GM12878 (cell line): ENCODE data around the gene TNRC18. TPM values are rescaled to one million over a fixed set of nuclear protein-coding genes. Genes with fewer than 3 reads are reported as not detected.

Source experiments
- ATAC-seq: fragments of 200-7000 bp; cut with Tn5 transposase; 3 replicates; pipeline ENCODE4 v1.9.1; 2020; ENCODE audit warnings: mild to moderate bottlenecking, moderate library complexity
- BruUV-seq: library from RNA; stranded (reverse); fragments of 400-500 nt; replicated peaks from 2 replicates; lab custom pipeline; 2021; lab: Mats Ljungman, UMichigan
- CTCF ChIA-PET: fragments of 300-600 bp; sonication (Branson Sonifier 250); formaldehyde crosslinking; extraction: SDS; loops from one replicate; lab custom pipeline; 2021; ENCODE audit warnings: inconsistent platforms; lab: Yijun Ruan, JAX
- POLR2A ChIA-PET: fragments of 350-600 bp; formaldehyde crosslinking; extraction: SDS; loops from one replicate; lab custom pipeline; 2021; ENCODE audit warnings: inconsistent platforms; lab: Charles Lee
- RAD21 ChIA-PET: fragments of 300-600 bp; sonication (Branson Sonifier 250); formaldehyde crosslinking; loops from one replicate; lab custom pipeline; 2023; ENCODE audit warnings: antibody characterized with exemption; ENCODE audit not compliant: unreplicated experiment; lab: Charles Lee
- SMC1A ChIA-PET: fragments of 300-600 bp; sonication (Branson Sonifier 250); formaldehyde crosslinking; loops from one replicate; lab custom pipeline; 2023; ENCODE audit not compliant: unreplicated experiment, uncharacterized antibody; lab: Charles Lee
- DNase-seq: peaks from one replicate; pipeline ENCODE4 v3.0.0-alpha.2; 2011; ENCODE audit warnings: low read depth, low spot score
- FAIRE-seq: peaks from 3 replicates; lab custom pipeline; 2011; peaks lifted over from hg19 to GRCh38; lab: Jason Lieb, UNC
- H2AFZ ChIP-seq: 2 replicates; pipeline ENCODE4 v1.6.0; 2011; ENCODE audit warnings: low read depth, low read length, control low read depth; ENCODE audit not compliant: control insufficient read depth
- H3K27ac ChIP-seq: 2 replicates; pipeline ENCODE4 v1.5.1; 2011; ENCODE audit warnings: control low read depth; ENCODE audit not compliant: control insufficient read depth, insufficient read depth
- H3K27me3 ChIP-seq, 2 experiments: replicated peaks in 1 of 2; 2 replicates each; pipeline versions ENCODE4 v1.6.0 to v1.6.1; 2011; ENCODE audit warnings: low read length in 1 of 2; ENCODE audit not compliant: control insufficient read depth in 2 of 2, insufficient read depth in 2 of 2
- H3K36me3 ChIP-seq, 2 experiments: 2 replicates each; pipeline ENCODE4 v1.5.1; 2011; ENCODE audit warnings: low read length in 1 of 2; ENCODE audit not compliant: control insufficient read depth in 2 of 2, insufficient read depth in 2 of 2
- H3K4me1 ChIP-seq: 2 replicates; pipeline ENCODE4 v1.6.1; 2011; ENCODE audit warnings: mild to moderate bottlenecking, low read length, moderate library complexity, mixed read lengths; ENCODE audit not compliant: control insufficient read depth, insufficient read depth
- H3K4me2 ChIP-seq: 2 replicates; pipeline ENCODE4 v1.6.0; 2011; ENCODE audit warnings: control low read depth; ENCODE audit not compliant: control insufficient read depth, insufficient read depth
- H3K4me3 ChIP-seq: fragments of 200-600 bp; sonication (generic); 2 replicates; pipeline ENCODE4 v1.5.1; 2016
- H3K79me2 ChIP-seq: 2 replicates; pipeline ENCODE4 v1.6.0; 2011; ENCODE audit warnings: low read length; ENCODE audit not compliant: control insufficient read depth, insufficient read depth
- H3K9ac ChIP-seq: 2 replicates; pipeline ENCODE4 v1.8.0; 2011; ENCODE audit warnings: low read length, control low read depth, mixed read lengths; ENCODE audit not compliant: control insufficient read depth, insufficient read depth
- H3K9me3 ChIP-seq: replicated peaks from 3 replicates; pipeline ENCODE4 v1.5.1; 2011; ENCODE audit warnings: mild to moderate bottlenecking, low read length; ENCODE audit not compliant: control insufficient read depth, insufficient read depth
- H4K20me1 ChIP-seq: 2 replicates; pipeline ENCODE4 v1.6.0; 2011; ENCODE audit not compliant: control insufficient read depth, insufficient read depth
- BCLAF1 ChIP-seq: fragments of 450-650 bp; IDR thresholded peaks from 2 replicates; pipeline ENCODE4 v1.6.1; 2017; ENCODE audit warnings: antibody characterized with exemption, mild to moderate bottlenecking, moderate library complexity
- IKZF2 ChIP-seq, 2 experiments: fragments of 450-650 bp; IDR thresholded peaks; 2 replicates each; pipeline ENCODE4 v1.6.1; 2017; ENCODE audit warnings: mild to moderate bottlenecking in 2 of 2, moderate library complexity in 2 of 2
- MEF2A ChIP-seq: IDR thresholded peaks from 2 replicates; pipeline ENCODE4 v1.6.1; 2011; ENCODE audit warnings: low read depth, mild to moderate bottlenecking, low read length, moderate library complexity; ENCODE audit not compliant: insufficient read depth
- NR2C2 ChIP-seq: IDR thresholded peaks from 2 replicates; pipeline ENCODE4 v1.6.1; 2011; ENCODE audit warnings: borderline replicate concordance, low read depth; ENCODE audit not compliant: control insufficient read depth, insufficient read length
- POU2F2 ChIP-seq: IDR thresholded peaks from 3 replicates; pipeline ENCODE4 v1.6.1; 2011; ENCODE audit warnings: low read depth, mild to moderate bottlenecking, low read length, borderline replicate concordance
- ZNF217 ChIP-seq: fragments of 450-650 bp; IDR thresholded peaks from 2 replicates; pipeline ENCODE4 v1.6.1; 2017; ENCODE audit warnings: antibody characterized with exemption, mild to moderate bottlenecking
- WGBS: methylation state at CpG from one replicate; pipeline ENCODE4 v1.1.6; 2016; ENCODE audit warnings: low lambda C conversion rate; ENCODE audit not compliant: insufficient replicate concordance, insufficient coverage; ENCODE audit errors: missing lambda C conversion rate; 5-methylcytosine and 5-hydroxymethylcytosine counted together
- in situ Hi-C: fragments of 300-500 bp; cut with MboI; formaldehyde crosslinking; loops from 9 replicates; pipeline ENCODE4 v1.14.3; 2018; ENCODE audit warnings: mixed read lengths
- intact Hi-C: fragments of 100-400 bp; cut with micrococcal nuclease; formaldehyde crosslinking; loops from one replicate; pipeline ENCODE4 v1.14.2; 2022; ENCODE audit not compliant: unreplicated experiment
- polyA plus RNA-seq, 11 experiments: library from polyadenylated mRNA; depleted of rRNA in 4 of 11; unstranded in 6 of 11; stranded (reverse) in 5 of 11; fragments of >200 nt; fragmentation: Nextera tagmentation in 4 of 11; fragmentation: Illumina TruSeq in 1 of 11; extraction: Ambion mirVana in 4 of 11; extraction: Trizol in 1 of 11; gene quantifications; 1 replicate in 1 of 11; 2 replicates in 10 of 11; pipeline versions ENCODE4 v1.2.1 to v1.2.3, GENCODE V29; 2011 to 2016; ENCODE audit warnings: inconsistent platforms in 2 of 11, missing spikeins in 2 of 11, low read depth in 1 of 11
- total RNA-seq, 4 experiments: library from RNA; depleted of rRNA in 3 of 4; stranded (reverse); fragments of >200 nt in 3 of 4; fragmentation: Illumina TruSeq in 1 of 4; extraction: Trizol in 1 of 4; gene quantifications; 2 replicates each; pipeline versions ENCODE4 v1.2.1 to v1.2.3, GENCODE V29; 2013 to 2021

The TNRC18 gene
- total and polyA plus RNA-seq, 10 of the 15 experiments (the other 5 are each of a cell fraction or from before 2014, with no cell fraction given) = 0.02 to 31.7 (median 5.4) TPM

GRCh38 chr7:5443678-5444077, 20.0 kb upstream of the TNRC18 start:
- POLR2A ChIA-PET = interaction anchor here (0.6 to 0.7 kb wide), 2 partner anchors 58 to 304 kb away, joined by 3 read pairs; no protein-coding TSS in a partner anchor
- no peaks in the 10 kb centered on the region; a peak in 2 of 4 replicates for H3K27me3 ChIP-seq
- RAD21 ChIA-PET = no interaction called here
- ATAC-seq (no peak), FAIRE-seq (no peak), DNase-seq (no peak)
- WGBS = 53% methylated on average over 16 of the region's 16 CpGs
- H4K20me1 ChIP-seq = no peaks in the 10 kb centered on the region
- H3K9me3 ChIP-seq = no peaks in the 10 kb centered on the region
- no peaks in the 10 kb centered on the region for H3K79me2 ChIP-seq
- no TSS peak for BruUV-seq
- CTCF ChIA-PET = interaction anchor here (4.2 kb wide), 1 partner anchor 78 kb away, joined by 18 read pairs; no protein-coding TSS in a partner anchor
- H3K36me3 ChIP-seq = no peaks in the 10 kb centered on the region
- no peak overlapping the region for H3K4me2 ChIP-seq
- SMC1A ChIA-PET = interaction anchor here (1.0 to 2.2 kb wide), 2 partner anchors 78 to 204 kb away, joined by 3 to 6 read pairs; no protein-coding TSS in a partner anchor
- no peak overlapping the region for H2AFZ ChIP-seq
- in situ Hi-C loops (no loop called here), intact Hi-C loops (no loop called here)
- no peaks in the 10 kb centered on the region for H3K4me1 ChIP-seq
- H3K27ac ChIP-seq = no peak overlapping the region
- H3K9ac ChIP-seq = no peak overlapping the region
- no peak for TF ChIP-seq BCLAF1
- TF ChIP-seq NR2C2 = no peak
- no peak for TF ChIP-seq MEF2A
- TF ChIP-seq IKZF2 (IDR thresholded peaks at IDR 0.05) = no peak
- TF ChIP-seq ZNF217 = no peak
- no peak for TF ChIP-seq POU2F2
- no peak overlapping the region for H3K4me3 ChIP-seq
